ENCODE results near the gene KIRREL3.

DNA sequence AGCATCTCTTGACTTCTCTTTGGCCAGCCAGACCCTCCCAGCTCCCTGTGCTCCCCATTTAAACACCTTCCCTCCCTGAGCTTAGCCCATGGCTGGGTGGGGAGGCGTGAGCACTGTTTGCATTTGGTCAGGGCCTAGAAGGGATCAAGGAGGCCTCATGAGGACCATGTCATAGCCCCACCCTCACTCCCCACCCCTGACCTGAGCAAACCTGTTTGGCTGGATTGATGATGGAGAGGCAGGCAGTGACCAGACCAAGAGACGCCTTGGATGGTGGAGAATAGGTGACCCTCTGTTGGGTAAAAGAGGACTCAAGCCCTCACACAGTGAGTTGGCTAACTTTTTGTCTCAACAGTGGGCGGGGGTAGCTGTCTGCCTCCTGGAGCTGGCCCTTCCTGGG, 595.2 kb downstream of the KIRREL3 start:
- TF ChIP-seq EZH2phosphoT487 (IDR thresholded peaks at IDR 0.05; ENCODE audit: insufficient read depth, low read depth) (no peak), EZH2 (IDR thresholded peaks at IDR 0.05; ENCODE audit: insufficient read depth, poor library complexity, severe bottlenecking) (no peak)
